Breast epithelium (tissue), 4 donors: ENCODE measurements around the gene CDH23. TPM values are rescaled to one million over a fixed set of nuclear protein-coding genes. Genes with fewer than 3 reads are reported as not detected.

Source experiments
- DNase-seq, 2 donors: peaks; one replicate each; pipeline ENCODE4 v3.0.0-alpha.2; 2019; ENCODE audit warnings: low spot score in 2 of 2
- H3K27ac ChIP-seq, 2 donors: fragments of 200-600 bp; sonication (generic) in 1 of 2; one replicate each; pipeline ENCODE4 v1.5.1; 2016 to 2019; ENCODE audit warnings: mild to moderate bottlenecking in 1 of 2
- H3K27me3 ChIP-seq, 2 donors: fragments of 200-600 bp; sonication (generic) in 1 of 2; one replicate each; pipeline versions ENCODE4 v1.5.1 to v1.6.0; 2017 to 2019; ENCODE audit warnings: control low read depth in 1 of 2, mild to moderate bottlenecking in 1 of 2
- H3K36me3 ChIP-seq: fragments of 200-600 bp; one replicate; pipeline ENCODE4 v1.5.1; 2019
- H3K4me1 ChIP-seq, 2 donors: fragments of 200-600 bp; sonication (generic); one replicate each; pipeline ENCODE4 v1.5.1; 2016 to 2019; ENCODE audit warnings: control low read depth in 1 of 2
- H3K4me3 ChIP-seq, 3 donors: fragments of 200-600 bp; sonication (generic); 1 replicate in 2 of 3; 2 replicates in 1 of 3; pipeline ENCODE4 v1.5.1; 2016 to 2019; ENCODE audit warnings: mild to moderate bottlenecking in 3 of 3, moderate library complexity in 2 of 3
- H3K9me3 ChIP-seq, 2 donors: fragments of 200-600 bp; sonication (generic) in 1 of 2; one replicate each; pipeline ENCODE4 v1.5.1; 2016 to 2019; ENCODE audit warnings: control low read depth in 1 of 2
- CTCF ChIP-seq, 3 donors: fragments of 450-650 bp; IDR thresholded peaks; one replicate each; pipeline ENCODE4 v1.5.1; 2016 to 2017; ENCODE audit warnings: antibody characterized with exemption in 3 of 3, mild to moderate bottlenecking in 3 of 3, moderate library complexity in 3 of 3
- POLR2A ChIP-seq: fragments of 450-650 bp; IDR thresholded peaks from one replicate; pipeline ENCODE4 v1.6.1; 2016; ENCODE audit warnings: antibody characterized with exemption, mild to moderate bottlenecking, moderate library complexity
- POLR2AphosphoS5 ChIP-seq, 3 donors: sonication (generic); formaldehyde crosslinking; IDR thresholded peaks; one replicate each; pipeline ENCODE4 v1.6.1; 2017; ENCODE audit warnings: antibody characterized with exemption in 3 of 3
- intact Hi-C: fragments of 100-400 bp; cut with DNase I; formaldehyde crosslinking; loops from one replicate; pipeline ENCODE4 v1.15.1; 2023; ENCODE audit warnings: low total_unique reads
- total RNA-seq, 3 donors: library from RNA; depleted of rRNA; stranded (reverse); fragments of >200 nt; gene quantifications; one replicate each; pipeline ENCODE4 v1.1.0, GENCODE V29; 2016

Gene CDH23
- total RNA-seq, 3 donors from 2014 or later: 8.5 to 13.8 (median 11.6) TPM

GRCh38 chr10:71776481-71776925, 379.8 kb downstream of the CDH23 start:
- H3K36me3 ChIP-seq: no peaks in the 10 kb centered on the region
- no peaks in the 10 kb centered on the region for H3K9me3 ChIP-seq
- no peak overlapping the region for H3K4me3 ChIP-seq
- DNase-seq: no peak
- TF ChIP-seq CTCF (IDR thresholded peaks at IDR 0.05): no peak
- no peak for TF ChIP-seq POLR2AphosphoS5 (IDR thresholded peaks at IDR 0.05)
- TF ChIP-seq POLR2A: no peak
- H3K27me3 ChIP-seq: no peaks in the 10 kb centered on the region
- H3K4me1 ChIP-seq: peaks cover 0 to 2% of the 10 kb centered on the region in 2 donors
- no peak overlapping the region for H3K27ac ChIP-seq
- intact Hi-C loops: no loop called here

GRCh38 chr10:71777213-71777985, 380.7 kb downstream of the CDH23 start:
- H3K27me3 ChIP-seq: no peaks in the 10 kb centered on the region
- no peaks in the 10 kb centered on the region for H3K36me3 ChIP-seq
- intact Hi-C loops: no loop called here
- no peak overlapping the region for H3K27ac ChIP-seq
- TF ChIP-seq POLR2A: no peak
- no peaks in the 10 kb centered on the region for H3K9me3 ChIP-seq
- H3K4me1 ChIP-seq: peaks cover 0 to 2% of the 10 kb centered on the region in 2 donors
- DNase-seq: no peak
- H3K4me3 ChIP-seq: no peak overlapping the region

- no peaks in the 10 kb centered on the region for H3K9me3 ChIP-seq
- H3K27ac ChIP-seq: no peak overlapping the region
- intact Hi-C loops: no loop called here
Measured at GRCh38 chr10:71778071-71778825, 381.5 kb downstream of the CDH23 start.

GRCh38 chr10:71779641-71780040, 382.9 kb downstream of the CDH23 start:
- no peaks in the 10 kb centered on the region for H3K9me3 ChIP-seq
- no peak for DNase-seq
- no peak overlapping the region for H3K27ac ChIP-seq
- intact Hi-C loops: no loop called here
- no peaks in the 10 kb centered on the region for H3K36me3 ChIP-seq
- peaks cover 0 to 2% of the 10 kb centered on the region in 2 donors for H3K4me1 ChIP-seq
- TF ChIP-seq POLR2A (no peak), POLR2AphosphoS5 (IDR thresholded peaks at IDR 0.05) (no peak), CTCF (IDR thresholded peaks at IDR 0.05) (no peak)
- no peaks in the 10 kb centered on the region for H3K27me3 ChIP-seq
- H3K4me3 ChIP-seq: no peak overlapping the region

More at GRCh38 chr10:71778071-71778825, 381.5 kb downstream of the CDH23 start:
- no peak for DNase-seq
- Histone ChIP-seq H3K27me3 (no peaks in the 10 kb centered on the region), H3K36me3 (no peaks in the 10 kb centered on the region), H3K4me3 (no peak overlapping the region), H3K4me1 (peaks cover 0 to 2% of the 10 kb centered on the region in 2 donors)
- TF ChIP-seq POLR2AphosphoS5 (IDR thresholded peaks at IDR 0.05) (no peak), CTCF (IDR thresholded peaks at IDR 0.05) (no peak), POLR2A (no peak)

GRCh38 chr10:71780156-71780555, 383.4 kb downstream of the CDH23 start:
- TF ChIP-seq CTCF (IDR thresholded peaks at IDR 0.05): no peak
- TF ChIP-seq POLR2A: no peak
- no peak for TF ChIP-seq POLR2AphosphoS5 (IDR thresholded peaks at IDR 0.05)
- no peaks in the 10 kb centered on the region for H3K36me3 ChIP-seq
- H3K9me3 ChIP-seq: no peaks in the 10 kb centered on the region
- no peak for DNase-seq
- intact Hi-C loops: no loop called here
- H3K27me3 ChIP-seq: no peaks in the 10 kb centered on the region
- peaks cover 0 to 2% of the 10 kb centered on the region in 2 donors for H3K4me1 ChIP-seq
- no peak overlapping the region for H3K27ac ChIP-seq
- no peak overlapping the region for H3K4me3 ChIP-seq
